Measurements from ENCODE around the gene ADIRF.
A peak's percentile ranks its signal among the peaks of the same experiment; 100 is the strongest.
"Not testable (repeated sequence)": the region's sequence is repeated elsewhere in the genome, so short reads cannot be mapped to it uniquely, and the experiment has no call there.

Gene ADIRF

DNA sequence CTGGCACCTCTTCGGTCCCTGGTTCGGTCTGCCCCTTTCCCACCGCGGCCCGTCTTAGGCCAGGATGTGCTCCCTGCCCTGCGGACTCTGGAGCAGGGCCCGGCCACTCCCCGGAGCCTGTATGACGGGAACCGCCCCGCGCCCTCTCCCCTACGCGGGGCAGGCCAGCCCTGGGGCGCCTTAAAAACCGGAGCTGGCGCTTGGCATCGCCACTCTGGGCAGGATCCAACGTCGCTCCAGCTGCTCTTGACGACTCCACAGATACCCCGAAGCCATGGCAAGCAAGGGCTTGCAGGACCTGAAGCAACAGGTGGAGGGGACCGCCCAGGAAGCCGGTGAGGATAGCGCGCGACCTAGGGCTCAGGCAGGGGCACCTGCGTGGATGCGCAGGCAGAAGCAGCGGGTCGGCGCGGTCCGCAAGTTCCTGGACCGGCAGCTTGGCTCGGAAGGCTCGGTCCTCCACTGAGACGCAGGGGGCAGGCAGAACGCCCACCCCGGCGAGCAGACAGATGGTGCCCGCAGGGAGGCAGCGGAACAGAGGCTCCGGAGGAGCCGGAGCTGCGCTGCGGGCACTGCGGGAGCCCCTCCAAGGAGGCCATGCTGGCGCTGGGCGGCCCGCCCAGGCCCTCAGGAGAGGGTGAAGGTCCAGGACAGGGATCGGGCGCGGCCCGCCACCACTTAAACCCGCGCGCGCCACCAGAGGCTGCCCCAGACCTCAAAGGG, at the start of gene ADIRF:
Gene ADIRF (plus strand): TSS at position 212 of the 723 bp plus-strand sequence. CDS start 63 bp downstream, at position 275.
- DNase-seq: peak; percentile 6

DNA sequence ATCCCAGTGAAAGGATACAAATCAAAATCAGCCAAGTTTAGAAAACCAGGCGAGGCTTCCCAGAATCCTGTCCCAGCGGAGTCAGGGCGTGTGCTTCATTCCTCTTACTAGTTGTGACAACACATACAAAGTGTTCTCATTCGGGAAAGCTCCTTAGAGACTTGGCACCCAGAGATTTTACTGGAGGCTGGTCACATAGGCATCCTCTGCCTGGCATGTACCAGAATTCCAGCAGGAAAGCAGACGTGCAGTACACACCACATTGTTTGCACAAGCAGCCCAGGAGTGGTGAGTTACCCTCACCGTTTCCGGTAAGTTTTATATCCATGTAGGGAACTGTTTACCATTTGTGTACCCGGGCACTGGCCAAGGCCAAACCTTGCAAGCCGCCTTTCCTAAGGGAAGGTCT, 45.7 kb upstream of the ADIRF start:
- DNase-seq: no peak

DNA sequence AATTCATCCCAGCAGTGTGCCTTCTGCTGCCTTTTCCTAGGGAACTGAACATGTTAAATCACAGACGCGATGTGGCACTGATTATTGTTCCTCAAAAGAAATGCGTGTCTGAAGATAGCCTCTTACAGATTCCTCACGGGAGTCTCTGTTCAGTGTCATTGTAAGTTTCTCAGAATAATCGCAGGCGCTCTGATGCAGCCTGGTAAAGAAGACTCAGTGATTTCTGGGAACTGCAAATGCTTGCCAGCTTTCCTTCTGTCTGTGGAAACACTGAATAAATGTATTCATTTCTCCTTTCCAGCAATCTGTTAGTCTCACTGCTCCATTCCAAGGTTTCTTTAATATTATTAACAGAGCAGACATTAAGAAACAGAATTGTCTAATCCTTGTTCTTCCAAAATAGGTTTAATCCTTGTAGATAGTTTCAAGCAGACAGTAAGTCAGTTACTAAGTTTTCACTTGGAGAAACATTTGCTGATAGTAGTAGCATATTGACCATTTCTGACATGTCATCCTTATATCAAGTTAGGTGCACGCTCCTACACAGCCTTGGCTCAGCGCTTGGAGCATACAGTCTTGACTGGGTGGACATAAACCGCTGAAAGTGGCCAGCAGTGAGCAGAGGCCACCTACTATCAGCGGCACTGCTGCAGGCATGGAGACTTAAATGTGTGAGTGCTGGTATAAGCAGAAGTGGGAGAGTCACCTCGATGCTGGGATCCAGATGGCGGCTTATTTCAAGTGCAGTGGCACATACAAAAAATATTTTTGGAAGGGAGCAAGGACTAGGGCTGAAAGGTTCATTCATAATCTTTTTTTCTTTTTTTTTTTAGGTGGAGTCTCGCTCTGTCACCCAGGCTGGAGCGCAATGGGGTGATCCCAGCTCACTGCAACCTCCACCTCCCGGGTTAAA, 38.6 kb upstream of the ADIRF start:
- no peak for DNase-seq

DNA sequence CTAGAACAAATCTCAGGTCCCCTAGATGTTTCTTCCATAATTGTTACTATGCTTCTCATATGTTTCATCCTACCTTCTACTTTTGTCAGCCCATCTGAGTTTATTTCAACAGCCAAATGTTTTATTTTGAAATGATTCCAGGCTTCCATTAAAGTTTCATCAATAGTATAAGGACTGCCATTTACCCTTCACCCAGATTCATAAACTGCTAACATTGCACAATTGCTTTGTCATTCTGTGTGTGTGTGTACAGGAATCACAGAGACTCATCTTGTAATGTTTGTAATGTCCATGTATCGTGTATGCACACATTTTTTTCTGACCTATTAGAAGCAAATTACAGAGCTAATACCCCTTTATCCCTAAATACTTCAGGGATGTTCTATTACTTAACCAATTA, 36.4 kb upstream of the ADIRF start:
- DNase-seq: no peak

DNA sequence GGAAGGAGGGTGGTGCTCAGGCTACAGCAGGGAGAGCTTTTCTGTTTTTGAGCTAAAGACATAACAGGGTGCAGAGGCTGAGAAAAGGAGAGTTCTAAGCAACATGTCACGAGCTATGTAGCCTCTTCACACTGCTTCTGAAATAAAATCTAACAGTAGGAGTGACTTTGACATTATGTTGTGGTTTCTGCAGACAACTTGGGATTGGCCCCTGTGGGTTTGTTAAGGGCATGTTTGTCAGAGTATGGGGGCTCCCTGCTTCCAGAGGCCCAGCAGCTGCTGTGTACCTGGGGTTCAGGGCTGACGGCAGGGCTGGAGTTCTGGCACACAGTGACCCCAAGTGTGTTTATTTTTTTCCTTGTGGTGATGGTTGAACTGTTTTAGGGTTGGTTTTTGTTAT, 35.6 kb upstream of the ADIRF start:
- DNase-seq: no peak

DNA sequence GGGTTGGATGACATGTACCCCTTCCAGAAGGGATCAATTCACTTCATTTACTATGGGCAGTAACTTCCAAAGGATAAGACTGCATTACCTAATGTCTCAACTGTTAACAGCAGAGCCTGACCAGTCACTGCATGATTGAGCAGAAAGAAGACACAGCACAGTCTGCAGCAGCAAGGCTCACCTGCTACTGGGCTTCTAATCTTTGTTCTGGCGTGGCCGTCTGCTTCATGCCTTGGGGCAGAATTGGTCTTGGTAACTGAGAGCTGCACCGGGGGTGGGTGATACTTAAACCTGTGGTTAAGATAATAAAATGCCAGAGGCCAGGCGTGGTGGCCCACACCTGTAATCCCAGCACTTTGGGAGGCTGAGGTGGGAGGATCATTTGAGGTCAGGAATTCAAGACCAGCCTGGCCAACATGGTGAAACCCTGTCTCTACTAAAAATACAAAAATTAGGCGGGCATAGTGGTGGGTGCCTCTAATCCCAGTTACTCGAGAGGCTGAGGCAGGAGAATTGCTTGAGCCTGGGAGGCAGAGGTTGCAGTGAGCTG, 34.0 kb upstream of the ADIRF start:
- DNase-seq: not testable (repeated sequence)

DNA sequence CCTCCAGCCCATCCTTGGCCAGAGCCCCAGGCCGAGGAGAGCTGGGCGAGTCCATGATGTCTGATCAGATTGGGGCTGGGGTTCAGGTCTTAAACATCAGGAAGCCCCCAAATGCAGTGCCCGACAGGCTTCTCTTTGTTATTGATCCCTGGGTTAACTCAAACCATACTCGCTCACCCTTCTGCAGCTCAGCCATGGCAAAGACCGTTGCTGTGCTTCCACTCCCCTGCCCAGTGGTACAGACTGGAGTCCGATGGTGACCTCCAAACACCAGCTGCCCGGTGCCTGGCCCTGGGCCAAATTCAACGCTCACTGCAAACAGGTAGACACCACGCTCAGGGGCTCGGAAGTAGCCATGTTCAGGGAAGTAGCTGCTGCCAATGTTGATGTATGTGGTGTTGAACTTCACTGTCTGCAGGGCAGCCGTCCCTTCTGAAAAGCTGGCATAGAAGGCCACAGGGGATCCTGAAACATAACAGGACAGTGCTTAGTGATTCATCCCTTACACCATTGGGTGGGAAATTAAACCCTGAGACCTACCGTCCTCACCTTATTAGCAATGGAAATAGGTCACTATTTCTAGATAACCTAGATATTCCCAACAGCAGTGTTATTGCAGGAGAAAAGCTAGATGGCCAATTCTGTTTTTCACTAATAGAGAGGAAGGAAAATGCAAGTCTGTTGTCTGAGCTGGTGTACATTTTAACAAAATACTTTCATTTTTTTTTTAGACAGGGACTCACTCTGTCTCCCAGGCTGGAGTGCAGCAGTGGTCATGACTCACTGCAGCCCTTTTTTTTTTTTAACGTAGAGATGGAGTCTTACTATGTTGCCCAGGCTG, 31.4 kb upstream of the ADIRF start:
- DNase-seq: no peak

DNA sequence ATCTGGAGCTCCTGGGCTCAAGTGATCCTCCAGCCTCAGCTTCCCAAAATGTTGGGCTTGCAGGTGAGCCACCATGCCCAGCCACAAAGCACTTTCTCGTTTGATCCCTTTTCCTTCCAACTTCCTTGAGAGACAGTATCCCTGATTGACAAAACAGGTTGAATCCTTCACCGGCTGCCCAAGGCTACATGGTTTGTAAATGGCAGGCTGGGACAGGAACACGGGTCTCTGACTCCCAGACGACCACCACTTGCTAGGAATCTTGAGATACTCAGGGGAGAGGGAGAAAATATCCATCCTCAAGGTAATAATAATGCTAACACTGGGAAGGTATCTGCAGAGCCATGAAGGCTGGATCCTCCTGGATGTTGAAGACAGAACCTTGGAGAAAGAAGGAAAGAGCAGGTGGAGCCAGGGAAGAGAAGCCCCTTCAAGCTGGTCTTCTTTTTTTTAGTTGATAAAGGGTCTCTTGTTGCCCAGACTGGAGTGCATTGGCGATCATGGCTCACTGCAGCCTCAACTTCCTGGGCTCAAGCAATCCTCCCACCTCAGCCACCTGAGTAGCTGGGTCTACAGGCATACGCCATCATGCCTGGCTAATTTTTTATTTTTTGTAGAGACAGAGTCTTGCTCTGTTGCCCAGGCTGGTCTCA, 30.7 kb upstream of the ADIRF start:
- DNase-seq: no peak

DNA sequence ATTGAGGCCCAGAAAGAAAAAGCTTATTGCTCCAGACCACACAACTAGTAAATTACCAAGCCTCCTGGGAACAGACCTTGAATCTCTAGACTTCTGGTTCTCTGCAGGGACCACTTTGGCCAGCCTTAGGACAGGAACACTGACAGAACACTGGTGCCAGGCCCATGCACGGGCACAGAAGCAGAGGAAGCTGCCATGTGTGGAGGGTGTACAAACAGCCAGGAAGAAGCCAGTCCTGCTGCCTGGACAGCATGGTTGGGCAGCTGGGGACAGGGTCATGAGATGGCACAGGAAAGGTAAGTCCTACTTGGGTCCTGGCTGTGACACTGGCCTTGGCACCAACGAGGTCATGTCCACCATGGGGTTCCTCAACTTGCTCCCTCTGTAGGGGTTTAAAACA, 30.0 kb upstream of the ADIRF start:
- no peak for DNase-seq

DNA sequence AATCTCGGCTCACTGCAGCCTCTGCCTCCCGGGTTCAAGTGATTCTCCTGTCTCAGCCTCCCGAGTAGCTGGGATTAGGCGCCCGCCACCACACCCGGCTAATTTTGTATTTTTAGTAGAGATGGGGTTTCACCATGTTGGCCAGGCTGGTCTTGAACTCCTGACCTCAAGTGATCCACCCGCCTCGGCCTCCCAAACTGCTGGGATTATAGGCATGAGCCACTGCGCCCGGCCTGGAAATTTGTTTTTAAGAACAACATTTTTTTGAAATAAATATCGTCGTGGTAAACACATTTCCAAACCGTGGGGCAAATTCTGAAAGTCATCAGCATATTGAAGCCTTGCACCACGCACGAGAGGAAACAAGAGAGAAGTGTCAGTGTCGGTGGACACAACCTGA, 28.2 kb upstream of the ADIRF start:
- not testable (repeated sequence) for DNase-seq

DNA sequence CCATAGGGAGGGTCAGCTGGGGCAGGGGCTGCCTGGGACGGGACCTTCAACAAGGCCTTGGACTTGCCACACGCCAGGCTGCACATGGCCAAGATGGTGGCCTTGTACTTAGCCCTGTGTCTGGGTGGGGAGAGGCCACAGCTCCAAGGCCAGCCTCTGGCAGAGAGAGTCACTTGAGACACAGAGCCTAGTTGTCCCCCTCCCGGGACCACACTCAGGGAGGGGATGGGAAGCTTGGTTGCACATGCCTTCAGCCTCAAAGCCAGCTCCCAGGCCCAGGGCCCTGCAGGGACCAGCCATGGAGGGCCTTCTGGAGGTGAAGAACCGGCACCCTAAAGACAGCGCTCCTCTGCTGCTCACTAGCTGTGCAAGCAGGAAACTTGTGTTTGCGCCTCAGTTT, 27.6 kb upstream of the ADIRF start:
- DNase-seq: no peak

DNA sequence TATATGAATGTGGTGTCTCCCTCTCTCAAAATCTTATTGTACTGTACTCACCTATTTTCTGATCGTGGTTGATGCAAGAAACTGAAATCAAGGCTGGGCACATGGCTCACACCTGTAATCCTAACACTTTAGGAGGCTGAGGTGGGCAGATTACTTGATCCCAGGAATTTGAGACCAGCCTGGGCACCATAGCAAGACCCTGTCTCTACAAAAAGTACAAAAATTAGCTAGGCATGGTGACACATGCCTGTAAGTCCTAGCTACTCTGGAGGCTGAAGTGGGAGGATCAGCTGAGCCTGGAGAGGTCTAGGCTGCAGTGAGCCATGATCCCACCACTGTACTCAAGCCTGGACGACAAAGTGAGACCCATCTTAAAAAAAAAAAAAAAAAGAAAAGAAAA, 26.9 kb upstream of the ADIRF start:
- no peak for DNase-seq

DNA sequence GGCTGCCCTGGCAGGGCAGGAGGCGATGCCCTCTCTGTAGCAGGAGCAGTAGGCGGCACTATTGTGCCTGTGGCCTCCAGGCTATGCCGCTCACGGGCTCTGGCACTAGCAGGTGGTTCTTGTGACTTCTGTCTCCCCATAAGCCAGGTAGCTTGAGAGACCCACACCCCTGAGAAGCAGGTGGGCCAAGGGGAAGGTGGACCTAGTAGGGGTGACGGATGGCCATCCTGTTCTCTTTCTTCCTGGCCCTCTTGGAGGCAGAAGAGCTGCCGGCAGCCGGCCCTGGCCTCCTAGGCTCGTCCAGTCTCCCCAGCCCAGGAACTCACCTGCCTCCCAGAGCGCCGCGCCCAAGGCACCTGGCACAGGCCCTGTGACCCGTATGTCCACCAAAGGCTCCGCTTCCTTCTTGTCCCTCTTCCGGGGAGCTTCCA, 26.3 kb upstream of the ADIRF start:
- DNase-seq: no peak

DNA sequence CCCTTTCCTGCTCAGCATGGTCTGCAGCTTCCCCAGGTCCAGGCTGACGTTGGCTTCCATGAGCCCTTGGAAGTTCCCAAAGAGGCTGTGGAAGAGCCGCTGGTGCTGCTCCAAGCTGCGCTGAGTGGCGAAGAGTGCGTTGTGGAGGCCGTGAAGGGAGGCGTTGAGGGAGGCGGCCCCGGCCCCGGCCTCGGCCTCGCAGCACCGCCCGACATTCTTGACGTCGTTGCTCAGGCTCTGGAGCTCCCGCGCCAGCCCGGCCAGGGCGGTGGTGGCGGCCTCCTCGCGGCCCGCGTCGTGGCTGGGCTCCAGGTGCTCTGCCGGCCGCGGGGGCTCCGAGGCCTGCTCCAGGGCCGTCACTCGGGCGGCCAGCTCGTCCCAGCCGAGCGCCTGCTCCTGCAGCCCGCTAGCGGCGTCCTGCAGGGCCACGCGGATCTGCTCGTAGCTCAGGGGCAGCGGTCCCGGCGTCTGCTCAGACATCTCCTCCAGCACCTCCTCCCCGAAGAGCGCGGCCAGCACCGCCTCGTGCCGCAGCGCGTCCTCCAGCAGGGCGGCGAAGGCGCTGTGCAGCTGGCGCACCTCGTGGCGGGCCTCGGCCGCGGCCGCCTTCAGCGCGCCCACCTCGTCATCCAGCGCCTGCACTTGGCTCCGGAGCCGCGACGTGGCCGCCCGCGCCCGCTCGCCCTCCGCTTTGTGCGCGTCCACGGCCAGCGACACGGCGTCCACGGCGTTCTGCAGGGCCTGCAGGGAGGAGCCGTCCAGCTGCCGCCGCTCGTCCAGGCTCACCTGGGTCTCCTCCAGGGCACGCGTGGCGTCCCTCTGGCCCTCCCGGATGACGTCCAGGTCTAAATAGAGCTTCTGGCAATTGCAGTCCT, 25.6 kb upstream of the ADIRF start:
- DNase-seq: no peak

DNA sequence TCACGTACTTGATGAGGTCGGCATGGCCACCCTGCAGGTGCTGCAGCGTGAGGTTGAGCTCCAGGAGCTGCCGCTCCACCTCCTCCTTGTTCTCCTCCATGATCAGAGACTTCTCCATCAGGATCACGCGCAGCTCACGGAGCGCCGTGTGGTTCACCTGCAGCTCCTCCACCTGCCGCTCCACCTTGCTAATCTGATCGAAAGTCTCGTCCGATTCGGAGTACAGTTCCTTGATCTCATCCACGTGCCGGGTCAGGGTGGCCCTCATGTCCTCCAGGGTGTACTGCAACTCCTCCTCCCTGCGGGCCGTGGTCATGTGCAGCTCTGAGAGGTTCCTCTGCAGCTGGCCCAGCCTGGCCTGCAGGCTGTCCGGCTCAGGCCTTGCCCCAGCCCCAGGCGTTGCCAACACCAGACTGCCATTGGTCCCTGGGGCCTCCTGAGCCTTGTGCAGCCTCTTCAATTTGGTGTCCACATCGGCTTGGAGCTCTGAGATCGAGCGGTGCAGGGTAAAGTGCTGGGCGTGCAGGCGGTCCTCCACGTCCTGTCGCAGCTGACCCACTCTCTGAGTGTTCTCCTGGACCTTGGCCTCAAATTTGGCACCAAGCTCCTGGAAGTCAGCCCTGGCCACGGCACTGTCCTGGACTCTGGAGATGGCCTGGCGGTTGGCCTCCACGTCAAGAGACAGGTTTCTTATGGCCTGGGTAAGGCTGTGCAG, 24.8 kb upstream of the ADIRF start:
- DNase-seq: no peak

DNA sequence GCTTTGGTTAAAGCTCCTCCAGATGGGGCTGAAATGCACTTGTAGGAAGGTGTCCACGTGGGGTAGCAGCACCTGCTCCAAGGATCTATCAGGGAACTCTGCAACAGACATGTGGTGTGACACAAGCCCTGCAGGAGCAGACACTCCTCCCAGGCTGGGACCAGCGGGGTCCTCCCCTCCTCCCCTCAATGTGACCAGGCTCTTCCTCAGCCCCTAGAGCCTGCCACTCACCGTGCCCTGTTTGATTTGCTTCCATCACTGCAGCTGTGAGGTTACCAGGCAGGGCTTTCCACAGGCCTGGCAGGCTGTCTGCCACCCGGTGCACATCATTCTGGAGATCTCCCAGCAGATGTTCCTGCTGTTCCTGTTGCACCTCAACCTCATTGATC, 24.3 kb upstream of the ADIRF start:
- DNase-seq: no peak

DNA sequence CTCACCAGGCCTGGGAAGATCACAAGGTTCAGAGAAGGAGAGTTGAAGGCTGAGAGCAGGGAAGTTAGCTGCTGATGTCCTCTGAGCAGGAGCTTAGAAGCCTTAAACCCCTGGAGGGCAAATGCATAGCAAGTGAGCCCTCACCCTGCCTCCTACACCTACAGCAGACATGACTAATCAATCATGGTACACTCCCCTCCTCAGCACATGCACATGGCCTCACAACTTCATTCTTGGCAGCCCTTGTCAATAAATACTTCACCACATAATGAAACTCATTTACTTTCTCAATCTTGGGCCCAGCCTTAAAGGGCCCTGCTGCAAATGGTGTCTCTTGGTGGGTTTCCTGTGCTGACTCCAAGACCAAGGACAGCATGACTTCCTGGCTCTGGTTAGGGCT, 23.8 kb upstream of the ADIRF start:
- DNase-seq: no peak

DNA sequence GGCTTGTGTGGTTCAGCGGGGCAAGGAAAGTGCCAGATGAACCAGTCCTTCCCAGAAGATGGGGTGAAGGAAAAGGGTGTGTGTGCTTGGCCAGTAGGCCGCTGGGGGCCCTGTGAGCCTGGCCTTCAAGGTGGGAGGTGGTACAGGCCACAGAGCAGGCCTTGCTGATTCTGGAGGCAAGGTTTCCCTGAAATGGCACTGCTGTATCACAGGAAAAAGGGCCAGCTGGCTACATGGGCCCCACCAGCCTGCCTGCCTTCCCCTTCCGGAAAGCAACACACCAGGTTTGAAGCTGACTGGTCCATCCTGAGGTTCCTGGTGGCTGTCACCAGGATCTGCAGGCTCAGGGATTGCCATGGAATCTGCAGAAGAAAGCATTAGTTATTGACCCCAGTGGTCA, 23.4 kb upstream of the ADIRF start:
- no peak for DNase-seq

DNA sequence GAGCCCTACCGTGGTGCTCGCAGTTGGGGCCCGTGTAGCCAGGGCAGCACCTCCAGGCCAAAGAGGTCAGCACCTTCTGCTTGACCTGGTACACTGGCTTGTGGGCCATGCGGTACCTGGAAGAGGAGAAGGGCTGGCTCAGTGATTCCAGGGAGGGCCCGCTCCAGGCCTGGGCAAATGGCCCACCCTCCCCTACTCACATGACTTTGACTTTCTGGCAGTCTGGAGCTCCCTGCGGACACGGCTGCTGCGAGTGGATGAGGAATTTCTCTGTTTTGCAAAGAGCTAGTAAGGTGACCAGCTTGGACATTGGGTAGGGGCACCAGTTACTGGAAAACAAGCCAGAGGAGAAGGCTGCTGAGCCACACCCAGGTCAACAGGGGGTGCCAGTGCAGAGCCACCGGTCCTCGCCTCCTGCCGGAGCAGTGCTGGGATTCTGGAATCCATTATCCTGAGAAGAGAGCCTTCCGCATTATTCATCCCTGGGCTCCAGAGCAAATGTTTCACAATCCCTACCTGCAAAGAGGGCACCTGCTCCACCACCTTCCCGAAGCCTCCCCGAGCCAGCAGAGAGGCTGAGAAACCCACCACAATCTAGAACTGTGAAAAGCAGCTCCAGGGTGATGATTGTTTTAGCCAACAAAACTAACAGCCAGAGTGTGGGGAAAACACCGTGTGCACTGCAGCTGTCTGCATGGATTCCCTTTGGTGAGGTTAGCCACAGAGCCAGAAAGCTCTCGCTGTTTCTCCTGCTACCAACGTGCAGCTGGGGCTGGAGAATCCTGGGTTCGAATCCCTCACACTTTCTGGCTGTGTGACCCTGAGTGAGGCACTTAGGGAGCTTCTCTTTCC, 22.7 kb upstream of the ADIRF start:
- DNase-seq: no peak

Data from NCI-H510A (cell line).